ENCODE data around the gene MTNR1A.

Gene MTNR1A

DNA sequence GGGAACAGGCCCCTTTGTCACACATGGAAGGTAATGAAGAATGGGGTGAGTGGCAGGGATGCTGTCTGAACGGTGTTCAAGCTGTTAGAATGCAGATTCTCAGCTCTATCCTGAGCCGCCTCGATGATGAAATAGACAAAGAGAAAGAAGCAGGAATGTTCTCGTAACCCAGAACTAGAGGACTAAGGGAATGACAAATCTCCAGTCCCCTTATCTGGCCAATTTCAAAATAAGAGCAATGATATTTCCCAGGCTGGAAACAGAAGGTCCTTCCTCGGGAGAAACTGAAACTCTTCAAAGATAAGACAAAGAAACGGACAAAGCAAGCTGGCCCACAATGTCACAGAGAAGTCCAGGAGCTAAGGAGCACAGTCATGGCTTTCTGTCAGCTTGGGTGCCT lies 29.5 kb upstream of the MTNR1A start:
- peaks cover 4% of the 10 kb centered on the region for H3K9me3 Mint-ChIP-seq
- no peaks in the 10 kb centered on the region for H3K4me1 Mint-ChIP-seq
- H3K27me3 Mint-ChIP-seq, result no peaks in the 10 kb centered on the region
- H3K36me3 Mint-ChIP-seq (ENCODE audit: low read depth), result no peaks in the 10 kb centered on the region
- no peak for DNase-seq
- H3K27ac Mint-ChIP-seq, result no peak overlapping the region
- ATAC-seq, result no peak
- H3K4me3 Mint-ChIP-seq, result no peak overlapping the region

DNA sequence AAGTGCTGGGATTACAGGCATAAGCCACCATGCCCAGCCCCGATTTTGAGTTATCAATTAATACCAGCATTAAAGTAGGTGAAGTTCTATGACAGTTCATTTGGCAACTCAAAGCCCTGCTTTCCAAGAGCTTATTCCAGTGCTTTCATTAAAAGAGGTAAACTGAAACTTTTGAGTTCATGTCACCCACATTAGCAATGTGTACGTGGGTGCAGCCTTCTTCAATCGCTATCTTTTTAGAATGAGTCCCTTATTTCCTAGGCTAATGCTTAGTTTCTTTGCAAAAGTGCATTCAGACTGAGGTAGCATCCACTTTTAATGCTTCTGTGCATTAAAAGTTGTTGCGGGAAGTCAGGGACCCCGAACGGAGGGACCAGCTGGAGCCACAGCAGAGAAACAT lies 26.1 kb upstream of the MTNR1A start:
- DNase-seq (no peak), ATAC-seq (no peak)
- H3K27ac Mint-ChIP-seq, result no peak overlapping the region
- no peak overlapping the region for H3K4me3 Mint-ChIP-seq
- no peaks in the 10 kb centered on the region for H3K27me3 Mint-ChIP-seq
- no peaks in the 10 kb centered on the region for H3K36me3 Mint-ChIP-seq (ENCODE audit: low read depth)
- no peaks in the 10 kb centered on the region for H3K4me1 Mint-ChIP-seq
- peaks cover 4% of the 10 kb centered on the region for H3K9me3 Mint-ChIP-seq

DNA sequence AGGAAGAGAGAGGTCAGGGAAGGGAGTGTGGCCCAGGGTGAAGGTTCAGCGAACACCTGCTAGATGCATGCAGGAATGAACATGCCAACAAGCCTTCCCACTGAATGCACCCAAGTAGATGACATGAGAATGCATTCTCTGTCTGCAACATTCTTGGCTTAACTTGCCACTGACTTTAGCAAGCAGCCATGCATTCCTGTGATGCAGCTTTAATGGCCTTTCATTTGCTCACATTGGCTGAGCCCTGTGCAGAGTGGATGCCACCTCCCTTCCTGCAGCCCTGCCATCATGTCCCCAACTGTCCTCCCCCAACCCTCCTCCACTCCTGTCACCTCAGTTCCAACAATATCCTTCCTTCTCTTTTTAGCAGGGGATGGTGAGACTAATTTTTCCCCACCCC lies 25.3 kb upstream of the MTNR1A start:
- DNase-seq (no peak), ATAC-seq (no peak)
- no peaks in the 10 kb centered on the region for H3K36me3 Mint-ChIP-seq (ENCODE audit: low read depth)
- H3K27ac Mint-ChIP-seq, result no peak overlapping the region
- H3K9me3 Mint-ChIP-seq, result peaks cover 4% of the 10 kb centered on the region
- no peaks in the 10 kb centered on the region for H3K27me3 Mint-ChIP-seq
- no peak overlapping the region for H3K4me3 Mint-ChIP-seq
- no peaks in the 10 kb centered on the region for H3K4me1 Mint-ChIP-seq

DNA sequence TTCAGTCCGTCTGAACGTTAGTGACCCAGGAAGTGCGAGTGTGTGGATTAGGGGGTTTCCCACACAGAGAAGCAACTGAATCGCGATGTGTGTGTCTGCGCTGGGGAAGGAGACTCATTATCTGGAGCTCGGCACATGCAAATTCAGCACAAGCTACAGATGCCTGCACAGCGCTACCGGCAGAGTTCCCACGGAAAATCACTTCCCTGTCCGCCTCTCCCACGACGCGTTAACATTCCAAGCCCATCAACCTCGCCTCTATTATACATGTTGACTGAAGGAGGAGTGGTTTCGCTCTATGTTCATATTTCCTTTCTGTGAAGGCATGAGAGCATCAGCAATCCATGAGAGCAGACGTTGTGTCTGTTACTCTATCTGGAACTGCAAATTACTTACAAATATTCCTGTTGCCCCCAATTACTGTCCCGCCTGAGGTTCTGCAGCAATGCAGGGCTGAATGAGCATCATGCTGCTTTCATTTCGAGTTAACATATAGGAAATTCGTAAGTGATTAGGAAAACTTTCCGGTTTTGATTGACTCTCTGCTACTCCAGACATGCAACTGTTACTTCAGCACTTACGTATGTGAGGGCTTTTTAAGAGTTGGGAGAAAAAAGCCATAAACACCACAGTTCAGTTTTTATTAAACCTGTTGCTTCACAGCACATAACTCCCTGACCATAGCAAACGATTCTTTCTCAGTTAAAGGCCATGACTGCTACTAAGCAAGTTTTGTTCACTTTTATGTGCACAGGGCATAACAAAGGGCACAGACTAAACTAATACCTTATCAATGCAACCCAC lies 15.0 kb upstream of the MTNR1A start:
- ATAC-seq (no peak), DNase-seq (no peak)
- Mint-ChIP-seq H3K4me3 (no peak overlapping the region), H3K27ac (no peak overlapping the region), H3K9me3 (no peaks in the 10 kb centered on the region), H3K36me3 (ENCODE audit: low read depth) (no peaks in the 10 kb centered on the region), H3K27me3 (peaks cover 2% of the 10 kb centered on the region), H3K4me1 (no peaks in the 10 kb centered on the region)

DNA sequence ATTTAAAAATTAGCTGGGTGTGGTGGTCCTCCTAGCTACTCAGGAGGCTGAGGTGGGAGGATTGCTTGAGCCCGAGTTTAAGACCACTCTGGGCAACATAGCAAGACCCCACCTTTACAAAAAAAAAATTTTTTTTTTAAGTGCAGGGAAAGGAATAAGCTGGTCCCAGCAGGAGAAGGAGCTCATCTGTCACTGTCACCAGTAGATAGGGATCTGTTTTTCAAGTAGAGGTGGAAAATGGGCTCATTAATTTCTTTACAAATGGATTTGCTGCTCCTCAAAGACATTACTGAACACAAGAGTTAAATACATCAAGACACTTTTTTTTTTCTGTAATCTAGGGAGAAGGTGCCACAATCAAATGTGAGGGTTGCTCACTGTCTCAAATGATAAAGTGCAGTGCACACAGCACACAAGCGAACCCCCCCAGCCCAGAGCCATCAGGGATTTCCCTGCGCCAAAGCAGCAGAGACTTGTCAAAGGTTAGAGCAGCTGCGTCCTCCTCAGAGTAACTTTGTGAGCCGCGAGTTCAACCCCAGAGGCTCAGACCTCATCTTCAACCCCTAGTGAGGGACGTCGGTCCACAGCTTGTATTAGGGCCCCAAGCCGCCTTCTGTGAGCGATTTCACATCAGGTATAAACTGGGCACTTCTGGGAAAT lies 14.3 kb upstream of the MTNR1A start:
- Mint-ChIP-seq H3K36me3 (ENCODE audit: low read depth) (no peaks in the 10 kb centered on the region), H3K4me3 (no peak overlapping the region), H3K27ac (no peak overlapping the region), H3K4me1 (no peaks in the 10 kb centered on the region), H3K9me3 (no peaks in the 10 kb centered on the region), H3K27me3 (peaks cover 2% of the 10 kb centered on the region)
- no peak for ATAC-seq
- DNase-seq, result no peak

DNA sequence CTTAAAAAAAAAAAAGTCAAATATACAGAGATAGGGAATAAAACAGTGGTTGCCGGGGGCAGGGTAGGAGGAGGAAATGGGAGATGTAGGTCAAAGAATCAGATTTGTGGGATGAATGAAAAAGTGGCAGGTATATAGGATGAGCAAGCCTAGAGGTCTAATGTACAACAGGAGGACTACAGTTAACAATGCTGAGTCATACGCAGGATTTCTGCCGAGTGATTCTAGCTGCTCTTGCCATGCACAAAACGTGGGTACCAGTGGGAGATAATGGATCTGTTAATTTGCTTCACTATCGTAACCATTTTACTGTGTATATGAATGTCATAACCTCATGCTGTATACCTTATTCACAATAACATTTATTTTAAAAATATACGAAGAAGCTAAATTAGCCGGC lies 10.7 kb upstream of the MTNR1A start:
- DNase-seq (no peak), ATAC-seq (no peak)
- Mint-ChIP-seq H3K27ac (no peak overlapping the region), H3K4me3 (no peak overlapping the region), H3K36me3 (ENCODE audit: low read depth) (no peaks in the 10 kb centered on the region), H3K27me3 (no peaks in the 10 kb centered on the region), H3K4me1 (no peaks in the 10 kb centered on the region), H3K9me3 (no peaks in the 10 kb centered on the region)

DNA sequence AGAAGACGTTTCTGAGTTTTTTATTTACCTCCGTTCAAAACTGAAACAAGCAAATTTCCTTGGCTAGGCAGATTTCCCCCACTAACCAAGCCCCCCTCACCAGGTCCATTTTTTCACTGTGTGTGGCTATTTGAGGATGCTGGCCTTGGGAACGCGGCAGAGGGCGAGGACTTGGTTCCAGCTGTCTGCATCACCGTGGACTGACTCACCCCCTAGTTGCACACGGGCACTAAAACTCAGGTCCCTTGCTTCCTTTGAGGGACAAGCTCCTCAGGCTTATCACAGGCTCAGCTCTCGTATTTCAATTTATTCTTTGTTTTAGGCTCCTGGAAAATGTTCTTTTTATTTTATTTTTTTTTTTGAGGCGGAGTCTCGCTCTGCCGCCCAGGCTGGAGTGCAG lies 8.4 kb upstream of the MTNR1A start:
- ATAC-seq, result no peak
- no peak overlapping the region for H3K4me3 Mint-ChIP-seq

DNA sequence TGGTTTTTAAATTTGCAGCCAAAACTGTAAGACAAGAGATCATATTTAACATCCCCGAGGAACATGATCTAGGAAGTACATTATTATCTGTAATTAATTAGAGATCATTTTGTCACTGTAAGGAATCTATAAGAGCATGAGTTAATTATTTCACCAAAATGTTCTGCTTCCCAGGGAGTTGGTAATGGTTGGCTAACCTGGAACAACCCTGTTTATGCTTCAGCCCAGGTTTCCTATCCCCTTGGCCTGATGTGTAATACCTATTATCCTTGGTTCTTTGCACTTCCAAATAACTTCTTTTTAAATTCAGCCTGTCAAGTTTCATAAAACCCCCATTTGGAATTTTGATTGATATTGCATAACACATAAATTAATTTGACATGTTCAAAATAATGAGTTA lies 6.4 kb upstream of the MTNR1A start:
- no peak overlapping the region for H3K4me3 Mint-ChIP-seq

More for the DNA sequence above, 8.4 kb upstream of the MTNR1A start:
- Mint-ChIP-seq H3K36me3 (ENCODE audit: low read depth) (no peaks in the 10 kb centered on the region), H3K9me3 (peaks cover 5% of the 10 kb centered on the region), H3K27ac (no peak overlapping the region), H3K27me3 (no peaks in the 10 kb centered on the region), H3K4me1 (no peaks in the 10 kb centered on the region)
- no peak for DNase-seq

DNA sequence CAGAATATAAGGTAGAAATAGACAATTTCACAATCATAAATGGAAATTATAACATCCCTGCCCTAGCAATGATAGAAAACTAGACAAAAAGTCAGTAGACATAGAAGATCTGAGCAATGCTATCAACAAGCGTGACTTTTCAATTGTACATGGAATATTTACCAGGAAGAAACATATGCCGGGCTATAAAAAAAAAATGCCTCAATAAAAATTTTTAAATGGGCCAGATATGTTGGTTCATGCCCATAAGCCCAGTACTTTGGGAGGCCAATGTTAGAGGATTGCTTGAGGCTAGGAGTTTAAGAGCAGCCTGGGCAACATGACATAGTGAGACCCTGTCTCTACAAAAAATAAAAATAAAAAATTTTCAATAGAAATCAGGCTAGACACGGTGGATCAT lies 5.3 kb upstream of the MTNR1A start:
- Mint-ChIP-seq H3K27ac (no peak overlapping the region), H3K4me1 (no peaks in the 10 kb centered on the region), H3K27me3 (peaks cover 6% of the 10 kb centered on the region), H3K9me3 (peaks cover 8% of the 10 kb centered on the region), H3K4me3 (no peak overlapping the region), H3K36me3 (ENCODE audit: low read depth) (no peaks in the 10 kb centered on the region)
- no peak for ATAC-seq
- no peak for DNase-seq

More for the DNA sequence above, 6.4 kb upstream of the MTNR1A start:
- Mint-ChIP-seq H3K27ac (no peak overlapping the region), H3K27me3 (no peaks in the 10 kb centered on the region), H3K36me3 (ENCODE audit: low read depth) (no peaks in the 10 kb centered on the region), H3K4me1 (no peaks in the 10 kb centered on the region), H3K9me3 (peaks cover 5% of the 10 kb centered on the region)
- no peak for ATAC-seq
- no peak for DNase-seq

DNA sequence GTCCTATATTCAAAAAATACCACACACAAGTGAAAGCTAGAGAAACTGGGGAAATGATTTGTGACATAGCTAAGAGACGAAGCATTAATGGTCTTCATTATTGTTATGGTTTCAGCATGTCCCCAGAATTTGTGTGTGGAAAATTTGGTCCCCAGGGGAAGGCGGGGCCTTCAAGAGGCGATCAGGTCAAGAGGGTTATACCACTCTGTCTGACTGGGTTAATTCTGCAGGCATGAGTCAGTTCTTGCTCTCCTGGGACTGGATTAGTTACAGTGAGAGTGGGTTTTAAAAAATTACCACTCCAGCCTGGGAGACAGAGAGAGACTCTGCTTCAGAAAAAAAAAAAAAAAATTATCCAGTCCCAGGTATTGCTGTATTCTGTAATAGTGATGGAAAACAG lies 2.1 kb upstream of the MTNR1A start:
- H3K27me3 Mint-ChIP-seq, result peaks cover 14% of the 10 kb centered on the region
- no peaks in the 10 kb centered on the region for H3K4me1 Mint-ChIP-seq
- no peak overlapping the region for H3K4me3 Mint-ChIP-seq
- DNase-seq (no peak), ATAC-seq (no peak)
- peaks cover 9% of the 10 kb centered on the region for H3K9me3 Mint-ChIP-seq
- no peak overlapping the region for H3K27ac Mint-ChIP-seq
- H3K36me3 Mint-ChIP-seq (ENCODE audit: low read depth), result no peaks in the 10 kb centered on the region

DNA sequence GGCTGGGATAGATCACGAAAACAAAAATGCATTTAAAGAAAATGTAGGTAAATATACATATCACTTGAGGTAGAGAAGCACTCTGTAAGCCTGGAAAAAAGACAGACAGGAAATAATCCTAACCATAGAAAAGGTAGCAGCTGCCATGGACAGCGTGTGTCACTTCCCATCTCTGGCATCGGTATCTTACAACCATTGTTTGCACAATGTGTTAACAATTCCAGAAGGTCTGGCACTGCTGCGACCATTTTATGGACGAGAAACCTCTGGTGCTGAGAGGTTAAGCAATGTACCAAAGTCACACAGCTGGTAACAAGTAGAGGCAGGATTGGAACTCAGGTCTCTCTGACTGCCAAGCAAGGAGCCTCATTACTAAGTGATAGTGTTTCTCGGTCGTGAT lies 1.7 kb upstream of the MTNR1A start:
- ATAC-seq, result no peak
- peaks cover 9% of the 10 kb centered on the region for H3K9me3 Mint-ChIP-seq
- no peak overlapping the region for H3K27ac Mint-ChIP-seq
- DNase-seq, result no peak
- no peaks in the 10 kb centered on the region for H3K36me3 Mint-ChIP-seq (ENCODE audit: low read depth)
- H3K27me3 Mint-ChIP-seq, result peaks cover 16% of the 10 kb centered on the region
- H3K4me1 Mint-ChIP-seq, result no peaks in the 10 kb centered on the region
- H3K4me3 Mint-ChIP-seq, result no peak overlapping the region

DNA sequence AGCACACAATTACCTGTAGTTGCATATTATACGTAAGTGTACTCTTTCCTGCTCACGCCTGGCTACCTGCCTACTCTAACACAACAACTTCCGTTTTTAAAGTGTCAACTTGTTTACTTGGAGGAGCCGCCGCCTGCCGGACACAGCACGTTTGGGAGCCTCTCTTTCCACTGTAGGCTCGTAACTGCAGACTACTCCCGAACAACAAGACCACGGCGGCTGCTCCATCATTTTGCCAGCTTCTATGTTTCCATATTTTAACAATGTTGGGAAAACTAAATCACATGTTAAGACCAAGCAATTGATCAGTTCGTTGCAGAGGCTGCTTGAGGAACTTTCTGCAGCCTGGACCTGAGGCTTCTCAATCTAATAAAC lies 841 bp downstream of the MTNR1A start:
- no peak for DNase-seq
- Mint-ChIP-seq H3K9me3 (peaks cover 4% of the 10 kb centered on the region), H3K36me3 (ENCODE audit: low read depth) (no peaks in the 10 kb centered on the region), H3K27me3 (peaks cover 16% of the 10 kb centered on the region), H3K4me3 (no peak overlapping the region), H3K27ac (no peak overlapping the region), H3K4me1 (no peaks in the 10 kb centered on the region)
- no peak for ATAC-seq

DNA sequence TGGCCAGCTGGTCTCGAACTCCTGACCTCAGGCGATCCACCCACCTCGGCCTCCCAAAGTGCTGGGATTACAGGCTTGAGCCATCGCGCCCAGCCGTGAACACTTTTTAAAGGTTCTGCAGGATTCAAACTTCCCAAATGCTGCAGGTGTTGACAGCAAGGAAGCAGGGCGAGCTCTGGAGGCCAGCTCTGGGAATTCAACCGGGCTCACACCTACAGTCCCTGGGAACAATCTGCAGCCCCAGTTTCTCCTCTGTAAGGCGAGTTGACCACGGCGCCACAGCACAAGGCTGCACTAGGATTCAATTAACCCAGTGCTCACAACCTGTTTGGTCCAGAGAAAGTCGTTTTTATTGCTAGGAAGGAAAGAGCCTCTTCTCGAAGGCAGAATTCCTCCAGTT lies 1.6 kb downstream of the MTNR1A start:
- Mint-ChIP-seq H3K4me1 (no peaks in the 10 kb centered on the region), H3K36me3 (ENCODE audit: low read depth) (no peaks in the 10 kb centered on the region), H3K9me3 (peaks cover 4% of the 10 kb centered on the region), H3K27me3 (peaks cover 16% of the 10 kb centered on the region), H3K4me3 (no peak overlapping the region), H3K27ac (no peak overlapping the region)
- ATAC-seq (no peak), DNase-seq (no peak)

DNA sequence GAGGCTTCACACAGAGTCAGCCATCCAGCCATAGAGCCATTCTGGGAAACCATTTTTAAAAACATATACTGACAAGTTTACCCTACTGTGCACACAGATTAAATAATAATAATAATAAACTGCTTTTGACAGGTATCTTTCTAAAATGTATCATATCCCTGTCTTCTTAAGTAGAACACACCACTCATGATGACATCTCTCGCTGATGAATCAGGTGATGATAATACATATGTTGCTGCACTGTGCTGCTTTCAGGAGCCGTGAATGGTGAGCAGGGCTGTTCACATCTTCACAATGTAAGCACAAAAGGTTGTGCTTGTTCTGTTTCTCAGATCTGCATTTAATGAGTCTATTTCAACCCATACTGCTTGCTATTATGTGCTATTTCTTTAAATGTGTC lies 3.5 kb downstream of the MTNR1A start:
- Mint-ChIP-seq H3K4me1 (no peaks in the 10 kb centered on the region), H3K4me3 (no peak overlapping the region), H3K27ac (no peak overlapping the region), H3K9me3 (peaks cover 10% of the 10 kb centered on the region), H3K27me3 (peaks cover 16% of the 10 kb centered on the region), H3K36me3 (ENCODE audit: low read depth) (no peaks in the 10 kb centered on the region)
- ATAC-seq, result no peak
- DNase-seq, result no peak

DNA sequence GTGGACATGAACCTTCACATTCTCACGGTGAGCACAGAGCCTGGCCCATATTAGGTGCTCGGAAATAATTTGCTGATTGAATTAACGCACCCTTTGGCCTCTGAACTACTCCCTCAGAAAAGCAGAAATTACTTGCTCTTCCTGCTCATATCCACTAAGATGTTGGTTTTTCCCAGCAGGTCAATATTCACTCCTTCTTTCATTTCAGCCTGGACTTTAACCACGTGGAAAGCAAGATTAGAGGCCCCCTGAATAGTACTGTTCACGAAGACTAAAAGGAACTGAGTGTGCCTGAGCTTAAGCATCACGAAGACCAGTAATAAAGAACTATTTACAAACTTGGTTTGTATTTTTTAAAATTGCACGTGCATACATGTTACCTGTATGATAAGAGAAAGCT lies 9.9 kb downstream of the MTNR1A start:
- no peak overlapping the region for H3K4me3 Mint-ChIP-seq
- H3K27ac Mint-ChIP-seq, result no peak overlapping the region
- ATAC-seq (no peak), DNase-seq (no peak)
- no peaks in the 10 kb centered on the region for H3K27me3 Mint-ChIP-seq
- H3K36me3 Mint-ChIP-seq (ENCODE audit: low read depth), result no peaks in the 10 kb centered on the region
- H3K9me3 Mint-ChIP-seq, result peaks cover 9% of the 10 kb centered on the region
- H3K4me1 Mint-ChIP-seq, result no peaks in the 10 kb centered on the region
